Activated T-cell treated with anti-CD3 and anti-CD28 coated beads, Interleukin-2, amount 50 U/mL, for 24 hours (primary cell): ENCODE results near the gene PFKM.
"Not testable (repeated sequence)": the region's sequence is repeated elsewhere in the genome, so short reads cannot be mapped to it uniquely, and the experiment has no call there.

ENCODE experiments used
- DNase-seq: peaks from one replicate; pipeline ENCODE4 v3.0.0-alpha.2; 2020
- H3K27ac Mint-ChIP-seq: 2 replicates; pipeline ENCODE4 v1.8.0; 2020; ENCODE audit warnings: mild to moderate bottlenecking, mixed read lengths
- H3K27me3 Mint-ChIP-seq: 2 replicates; pipeline ENCODE4 v1.8.0; 2020; ENCODE audit warnings: mixed read lengths
- H3K36me3 Mint-ChIP-seq: 2 replicates; pipeline ENCODE4 v1.8.0; 2020; ENCODE audit warnings: low read depth, mixed read lengths
- H3K4me1 Mint-ChIP-seq: 2 replicates; pipeline ENCODE4 v1.8.0; 2020; ENCODE audit warnings: low read depth, mixed read lengths
- H3K4me3 Mint-ChIP-seq: 2 replicates; pipeline ENCODE4 v1.8.0; 2020; ENCODE audit warnings: mild to moderate bottlenecking, moderate library complexity, mixed read lengths
- H3K9me3 Mint-ChIP-seq: 2 replicates; pipeline ENCODE4 v1.8.0; 2020; ENCODE audit warnings: mixed read lengths

PFKM gene

GRCh38 chr12:48104531-48104930, 14.6 kb upstream of the PFKM start:
- H3K27me3 Mint-ChIP-seq, result no peaks in the 10 kb centered on the region
- no peak for DNase-seq
- peak overlapping the region; percentile 89 for H3K4me3 Mint-ChIP-seq
- peaks cover 48% of the 10 kb centered on the region for H3K4me1 Mint-ChIP-seq
- H3K36me3 Mint-ChIP-seq, result peaks cover 25% of the 10 kb centered on the region
- H3K9me3 Mint-ChIP-seq, result no peaks in the 10 kb centered on the region
- peak overlapping the region; percentile 96 for H3K27ac Mint-ChIP-seq

GRCh38 chr12:48105321-48105866, 13.8 kb upstream of the PFKM start:
- Mint-ChIP-seq H3K27me3 (no peaks in the 10 kb centered on the region), H3K4me1 (peaks cover 51% of the 10 kb centered on the region), H3K4me3 (peak overlapping the region; percentile 89), H3K36me3 (peaks cover 19% of the 10 kb centered on the region), H3K27ac (peak overlapping the region; percentile 96), H3K9me3 (no peaks in the 10 kb centered on the region)
- peak; percentile 74 for DNase-seq

- H3K27me3 Mint-ChIP-seq, result no peaks in the 10 kb centered on the region
- peak; percentile 96 for DNase-seq
- peaks cover 18% of the 10 kb centered on the region for H3K36me3 Mint-ChIP-seq
- peak within 1 kb of the TSS; percentile 89 for H3K4me3 Mint-ChIP-seq
- no peaks in the 10 kb centered on the region for H3K9me3 Mint-ChIP-seq
- H3K4me1 Mint-ChIP-seq, result peaks cover 51% of the 10 kb centered on the region
- H3K27ac Mint-ChIP-seq, result peak within 1 kb of the TSS; percentile 96
Measured at GRCh38 chr12:48105867-48106680, 13.1 kb upstream of the PFKM start, which contains the start of gene SENP1. Gene SENP1 (minus strand): TSS chr12:48106079. CDS start chr12:48101472, 4,607 bp downstream.

DNA sequence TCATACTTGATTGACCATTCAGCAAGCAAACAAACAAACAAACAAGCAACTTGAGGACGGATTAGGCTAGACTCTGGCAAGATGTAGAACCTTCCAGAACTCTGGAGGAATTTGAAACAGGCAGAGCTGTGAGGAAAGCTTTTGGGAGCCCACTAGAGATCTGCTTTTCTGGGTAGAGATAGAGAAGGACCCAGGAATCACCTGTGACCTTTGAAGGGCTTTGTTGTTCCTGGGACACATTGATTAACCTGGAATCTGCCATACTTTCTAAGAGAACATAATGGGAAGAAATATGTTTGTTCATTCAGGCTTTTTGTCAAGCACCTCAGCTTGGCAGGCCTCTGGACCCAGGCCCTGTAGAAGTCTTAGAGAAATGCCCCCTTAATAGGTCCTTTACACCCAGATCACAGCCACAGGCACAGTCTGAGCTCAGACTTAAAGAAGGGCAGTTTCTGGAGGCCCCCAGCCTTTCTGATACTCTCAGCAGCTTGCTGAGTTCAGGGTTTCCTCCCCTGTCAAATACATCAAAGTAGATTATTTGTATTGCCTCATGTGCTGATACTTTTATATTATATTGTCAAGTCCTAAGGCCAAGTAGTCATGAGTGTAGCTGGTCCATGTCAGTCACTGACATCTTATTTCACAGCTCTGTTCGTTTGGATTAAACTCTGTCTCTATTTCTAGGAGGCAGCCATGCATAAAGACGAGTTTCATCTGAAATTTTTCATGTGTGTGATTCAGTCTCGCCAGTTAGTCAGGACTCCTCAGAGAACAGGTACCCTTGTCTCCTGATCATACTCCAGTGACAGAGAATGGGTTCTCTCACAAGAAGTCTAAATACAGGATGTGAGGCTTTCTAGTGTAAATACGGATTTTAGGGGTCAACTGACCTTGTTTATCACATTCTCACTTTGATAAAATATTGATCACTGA, 12.2 kb upstream of the PFKM start:
- Mint-ChIP-seq H3K9me3 (no peaks in the 10 kb centered on the region), H3K27ac (peak overlapping the region; percentile 96), H3K4me1 (peaks cover 44% of the 10 kb centered on the region), H3K36me3 (peaks cover 12% of the 10 kb centered on the region), H3K27me3 (no peaks in the 10 kb centered on the region), H3K4me3 (peak overlapping the region; percentile 89)
- no peak for DNase-seq

- H3K27me3 Mint-ChIP-seq, result peaks cover 2% of the 10 kb centered on the region
- peaks cover 6% of the 10 kb centered on the region for H3K36me3 Mint-ChIP-seq
- no peak overlapping the region for H3K27ac Mint-ChIP-seq
- no peaks in the 10 kb centered on the region for H3K9me3 Mint-ChIP-seq
- DNase-seq, result no peak
- H3K4me1 Mint-ChIP-seq, result peaks cover 31% of the 10 kb centered on the region
- no peak overlapping the region for H3K4me3 Mint-ChIP-seq
Measured at GRCh38 chr12:48109424-48109823, 9.7 kb upstream of the PFKM start.

DNA sequence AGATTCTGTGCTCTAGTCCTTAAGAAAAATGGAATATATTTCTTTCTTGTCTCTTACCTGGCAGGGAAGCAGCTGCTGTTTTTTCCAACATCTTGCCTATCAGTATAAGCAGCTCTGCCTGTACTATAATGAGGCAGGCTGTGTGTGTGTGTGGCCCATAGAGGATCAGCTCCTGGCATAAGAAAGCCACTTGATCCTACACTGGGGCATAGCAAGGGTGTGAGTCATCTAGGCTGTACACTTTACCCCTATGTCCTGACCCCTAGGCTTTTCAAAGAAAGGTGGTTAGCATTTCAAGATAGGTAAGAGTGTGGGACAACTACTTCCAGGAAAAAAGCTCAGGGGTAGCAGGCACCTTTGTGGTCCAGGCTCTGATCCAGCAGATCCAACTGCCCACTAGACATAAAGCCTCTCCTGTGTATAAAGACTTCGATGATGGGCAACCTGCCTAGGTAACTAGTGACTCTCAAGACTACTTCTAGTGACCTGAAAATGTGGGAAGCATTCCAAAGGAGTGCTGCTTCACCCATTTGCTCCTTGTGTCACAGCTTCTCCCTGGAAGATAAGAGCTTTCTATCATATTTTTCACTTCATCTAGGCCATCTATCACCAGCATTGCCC, 8.4 kb upstream of the PFKM start:
- peaks cover 11% of the 10 kb centered on the region for H3K27me3 Mint-ChIP-seq
- H3K4me1 Mint-ChIP-seq, result peaks cover 27% of the 10 kb centered on the region
- H3K9me3 Mint-ChIP-seq, result no peaks in the 10 kb centered on the region
- DNase-seq, result no peak
- H3K27ac Mint-ChIP-seq, result no peak overlapping the region
- H3K4me3 Mint-ChIP-seq, result no peak overlapping the region
- H3K36me3 Mint-ChIP-seq, result no peaks in the 10 kb centered on the region

GRCh38 chr12:48111312-48111693, 7.9 kb upstream of the PFKM start:
- not testable (repeated sequence) for H3K4me3 Mint-ChIP-seq, H3K27ac Mint-ChIP-seq, DNase-seq, H3K9me3 Mint-ChIP-seq, H3K36me3 Mint-ChIP-seq
- peaks cover 26% of the 10 kb centered on the region for H3K4me1 Mint-ChIP-seq
- H3K27me3 Mint-ChIP-seq, result peaks cover 11% of the 10 kb centered on the region

- peaks cover 13% of the 10 kb centered on the region for H3K36me3 Mint-ChIP-seq
- no peak for DNase-seq
- no peak overlapping the region for H3K27ac Mint-ChIP-seq
- peaks cover 16% of the 10 kb centered on the region for H3K4me1 Mint-ChIP-seq
- peaks cover 11% of the 10 kb centered on the region for H3K27me3 Mint-ChIP-seq
- no peaks in the 10 kb centered on the region for H3K9me3 Mint-ChIP-seq
- H3K4me3 Mint-ChIP-seq, result no peak overlapping the region
Measured at GRCh38 chr12:48115957-48116356, 3.2 kb upstream of the PFKM start.

DNA sequence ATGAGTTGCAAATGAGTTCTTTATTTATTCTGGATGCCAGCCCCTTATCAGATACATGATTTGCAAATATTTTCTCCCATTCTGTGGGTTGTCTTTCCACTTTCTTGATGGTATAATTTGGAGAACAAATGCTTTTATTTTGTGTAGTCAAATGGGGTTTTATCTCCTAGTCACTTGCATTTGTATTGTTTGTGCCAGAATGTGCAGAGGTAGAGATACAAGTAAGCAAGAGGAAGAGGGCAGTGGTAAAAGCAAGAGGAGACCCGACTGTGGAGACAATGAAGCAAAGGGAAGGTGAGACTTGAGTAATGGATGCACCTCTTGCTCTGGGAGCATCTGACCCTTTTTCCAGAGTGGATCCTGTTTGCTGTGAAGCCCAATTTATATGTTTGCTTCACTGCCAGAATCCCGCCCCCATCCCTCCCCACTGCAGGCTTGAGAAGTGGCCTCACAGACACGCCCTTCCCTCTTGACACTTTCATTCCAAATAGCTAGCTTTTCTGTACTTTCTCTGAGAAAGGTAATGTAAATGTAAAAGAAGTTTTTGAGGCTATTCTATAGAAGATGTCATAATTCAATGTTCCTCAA, 786 bp upstream of the PFKM start:
- peaks cover 11% of the 10 kb centered on the region for H3K27me3 Mint-ChIP-seq
- no peak for DNase-seq
- H3K4me1 Mint-ChIP-seq, result peaks cover 20% of the 10 kb centered on the region
- peaks cover 28% of the 10 kb centered on the region for H3K36me3 Mint-ChIP-seq
- H3K27ac Mint-ChIP-seq, result no peak overlapping the region
- H3K9me3 Mint-ChIP-seq, result no peaks in the 10 kb centered on the region
- peak overlapping the region; percentile 92 for H3K4me3 Mint-ChIP-seq

DNA sequence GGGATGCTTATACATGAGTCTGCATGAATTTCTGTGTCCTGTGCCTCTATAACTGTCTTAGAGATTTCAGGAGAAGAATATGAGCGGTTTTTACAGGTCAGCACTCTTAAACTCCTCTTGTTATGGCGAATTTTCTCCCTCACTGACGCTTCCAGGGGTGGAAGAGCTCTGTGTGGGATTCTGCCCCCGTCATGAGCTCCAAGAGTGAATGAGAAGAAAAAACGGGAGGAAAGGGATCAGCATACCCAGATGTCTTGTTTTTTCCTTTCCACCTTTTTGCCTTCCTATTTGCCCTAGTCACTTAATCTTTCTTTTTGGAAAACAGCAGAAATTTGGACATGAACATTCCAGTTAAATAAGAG, 651 bp downstream of the PFKM start:
- H3K36me3 Mint-ChIP-seq, result peaks cover 38% of the 10 kb centered on the region
- H3K27ac Mint-ChIP-seq, result peak overlapping the region; percentile 9
- DNase-seq, result no peak
- H3K9me3 Mint-ChIP-seq, result no peaks in the 10 kb centered on the region
- H3K4me3 Mint-ChIP-seq, result peak overlapping the region; percentile 92
- peaks cover 20% of the 10 kb centered on the region for H3K4me1 Mint-ChIP-seq
- peaks cover 6% of the 10 kb centered on the region for H3K27me3 Mint-ChIP-seq

DNA sequence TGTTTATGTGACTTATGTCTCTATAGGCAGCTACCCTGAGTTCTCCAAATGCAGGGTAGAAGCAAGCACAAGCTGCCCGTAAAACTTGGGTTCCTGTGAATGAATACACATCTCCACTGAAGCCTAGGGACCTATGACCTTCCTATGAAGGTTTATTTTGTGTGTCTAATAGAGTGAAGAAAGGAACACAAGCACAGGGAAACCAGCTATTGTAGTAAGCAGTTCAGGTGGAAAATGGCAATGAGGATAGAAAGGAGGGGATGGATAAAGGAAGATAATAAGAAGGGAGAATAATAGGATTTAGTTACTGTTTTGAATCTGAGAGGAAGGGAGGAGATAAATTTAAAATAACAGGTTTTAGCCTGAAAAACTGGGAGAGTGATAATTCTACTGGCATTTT, 2.4 kb downstream of the PFKM start:
- H3K4me1 Mint-ChIP-seq, result peaks cover 20% of the 10 kb centered on the region
- H3K4me3 Mint-ChIP-seq, result peak overlapping the region; percentile 92
- DNase-seq, result no peak
- no peaks in the 10 kb centered on the region for H3K27me3 Mint-ChIP-seq
- peaks cover 53% of the 10 kb centered on the region for H3K36me3 Mint-ChIP-seq
- no peaks in the 10 kb centered on the region for H3K9me3 Mint-ChIP-seq
- no peak overlapping the region for H3K27ac Mint-ChIP-seq

- Mint-ChIP-seq H3K27ac (no peak overlapping the region), H3K27me3 (no peaks in the 10 kb centered on the region), H3K4me1 (peaks cover 20% of the 10 kb centered on the region), H3K9me3 (no peaks in the 10 kb centered on the region), H3K4me3 (no peak overlapping the region), H3K36me3 (peaks cover 60% of the 10 kb centered on the region)
- no peak for DNase-seq
Measured at GRCh38 chr12:48122065-48122834, 3.1 kb downstream of the PFKM start.

DNA sequence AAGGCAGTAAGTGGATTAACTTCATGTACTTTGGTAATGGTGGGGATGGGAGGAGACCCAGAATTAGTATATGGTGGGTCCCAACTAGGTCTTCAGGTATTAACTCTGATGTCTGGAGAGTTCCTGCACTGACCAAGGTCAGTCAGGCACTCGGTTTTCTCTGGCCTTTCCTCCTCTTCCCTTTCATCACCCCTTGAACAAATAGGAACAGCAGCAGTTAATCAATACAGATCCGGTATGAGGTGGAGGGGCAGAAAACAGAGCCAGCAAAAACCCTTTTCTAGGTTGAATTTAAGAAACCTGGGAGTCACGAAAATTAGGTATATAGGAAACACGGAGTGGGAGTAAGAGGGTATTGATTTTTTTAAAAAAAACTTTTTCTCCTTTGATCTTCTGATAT, 4.0 kb downstream of the PFKM start:
- Mint-ChIP-seq H3K4me3 (no peak overlapping the region), H3K36me3 (peaks cover 69% of the 10 kb centered on the region), H3K4me1 (peaks cover 20% of the 10 kb centered on the region), H3K27ac (no peak overlapping the region), H3K27me3 (no peaks in the 10 kb centered on the region), H3K9me3 (no peaks in the 10 kb centered on the region)
- DNase-seq, result no peak
